HEK293T (cell line): ENCODE measurements around the gene ITGA1.
"Not testable (repeated sequence)": the region's sequence is repeated elsewhere in the genome, so short reads cannot be mapped to it uniquely, and the experiment has no call there.

Source experiments
- CTCF ChIA-PET: fragments of 350-600 bp; formaldehyde crosslinking; extraction: SDS; loops from one replicate; lab custom pipeline; 2021; ENCODE audit warnings: antibody characterized with exemption, inconsistent platforms; lab: Yijun Ruan, JAX
- POLR2A ChIA-PET: fragments of 350-600 bp; formaldehyde crosslinking; extraction: SDS; loops from one replicate; lab custom pipeline; 2020; ENCODE audit warnings: antibody characterized with exemption, inconsistent platforms; lab: Yijun Ruan, JAX
- DNase-seq: peaks from one replicate; pipeline ENCODE4 v3.0.0; 2012; ENCODE audit warnings: mixed read lengths; ENCODE audit errors: extremely low spot score
- ARNT ChIP-seq: fragments of 450-650 bp; IDR thresholded peaks from 2 replicates; pipeline ENCODE4 v1.6.1; 2017; ENCODE audit warnings: mild to moderate bottlenecking
- BHLHE40 ChIP-seq: fragments of 450-650 bp; IDR thresholded peaks from 2 replicates; pipeline ENCODE4 v1.6.1; 2016; ENCODE audit warnings: mild to moderate bottlenecking, moderate library complexity, borderline replicate concordance
- CTBP1 ChIP-seq: fragments of 450-650 bp; IDR thresholded peaks from 2 replicates; pipeline ENCODE4 v1.6.1; 2016; ENCODE audit warnings: borderline replicate concordance
- ELF4 ChIP-seq: fragments of 450-650 bp; IDR thresholded peaks from 2 replicates; pipeline ENCODE4 v1.6.1; 2017; ENCODE audit warnings: antibody characterized with exemption
- FOXA1 ChIP-seq: fragments of 450-650 bp; IDR thresholded peaks from 2 replicates; pipeline ENCODE4 v1.6.1; 2016; ENCODE audit warnings: mild to moderate bottlenecking
- FOXK2 ChIP-seq: fragments of 450-650 bp; IDR thresholded peaks from 2 replicates; pipeline ENCODE4 v1.6.1; 2016; ENCODE audit warnings: mild to moderate bottlenecking
- FOXM1 ChIP-seq: fragments of 450-650 bp; IDR thresholded peaks from 2 replicates; pipeline ENCODE4 v1.6.1; 2017; ENCODE audit warnings: mild to moderate bottlenecking, borderline replicate concordance
- HDGF ChIP-seq: fragments of 450-650 bp; IDR thresholded peaks from 2 replicates; pipeline ENCODE4 v1.6.1; 2017; ENCODE audit warnings: antibody characterized with exemption, borderline replicate concordance
- L3MBTL2 ChIP-seq: fragments of 450-650 bp; conservative IDR thresholded peaks from 2 replicates; pipeline ENCODE4 v1.6.1; 2016; ENCODE audit warnings: mild to moderate bottlenecking
- LEF1 ChIP-seq: fragments of 450-650 bp; IDR thresholded peaks from 2 replicates; pipeline ENCODE4 v1.6.1; 2017; ENCODE audit warnings: mild to moderate bottlenecking, borderline replicate concordance
- NFRKB ChIP-seq: fragments of 450-650 bp; IDR thresholded peaks from 2 replicates; pipeline ENCODE4 v1.6.1; 2016; ENCODE audit warnings: mild to moderate bottlenecking, moderate library complexity
- SP1 ChIP-seq: fragments of 450-650 bp; IDR thresholded peaks from 2 replicates; pipeline ENCODE4 v1.6.1; 2017
- SUZ12 ChIP-seq: fragments of 450-650 bp; IDR thresholded peaks from 2 replicates; pipeline ENCODE4 v1.6.1; 2016; ENCODE audit warnings: mild to moderate bottlenecking
- TARDBP ChIP-seq: fragments of 450-650 bp; IDR thresholded peaks from 2 replicates; pipeline ENCODE4 v1.6.1; 2016
- ZNF384 ChIP-seq: fragments of 450-650 bp; IDR thresholded peaks from 2 replicates; pipeline ENCODE4 v1.6.1; 2016
- TF ChIP-seq, protein P1 (sequence below): fragments of 450-650 bp; IDR thresholded peaks from 2 replicates; pipeline ENCODE4 v1.6.1; 2016

ITGA1 gene

DNA sequence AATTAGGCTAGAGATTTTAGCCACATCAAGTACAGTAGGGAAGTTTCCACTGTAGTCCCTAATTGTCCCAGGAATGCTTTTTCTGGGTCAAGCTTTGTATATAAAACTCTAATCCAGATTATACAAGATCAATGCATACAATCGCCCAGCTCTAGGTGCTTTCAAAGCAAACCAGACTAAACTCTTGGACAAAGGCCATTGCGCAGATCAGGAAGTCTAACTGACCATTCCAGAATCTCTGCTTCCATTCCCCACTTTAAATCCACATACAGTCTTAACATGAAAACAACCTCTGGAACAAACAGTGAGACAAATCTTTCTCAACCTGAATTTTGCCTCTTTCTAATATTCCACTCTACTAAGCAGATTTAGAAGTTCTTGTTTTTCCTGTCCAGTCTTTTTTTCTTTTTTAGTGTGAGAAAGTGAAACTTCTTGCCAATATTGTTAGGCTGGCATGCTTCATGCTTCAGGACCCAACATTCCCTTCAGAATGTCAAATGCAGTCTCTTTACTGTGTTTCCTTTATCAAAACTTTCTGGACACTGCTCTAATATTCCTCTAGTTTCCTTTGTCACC is 76.1 kb downstream of the ITGA1 start:
- DNase-seq = no peak
- CTCF ChIA-PET = no interaction called here
- TF ChIP-seq, protein P1, sequence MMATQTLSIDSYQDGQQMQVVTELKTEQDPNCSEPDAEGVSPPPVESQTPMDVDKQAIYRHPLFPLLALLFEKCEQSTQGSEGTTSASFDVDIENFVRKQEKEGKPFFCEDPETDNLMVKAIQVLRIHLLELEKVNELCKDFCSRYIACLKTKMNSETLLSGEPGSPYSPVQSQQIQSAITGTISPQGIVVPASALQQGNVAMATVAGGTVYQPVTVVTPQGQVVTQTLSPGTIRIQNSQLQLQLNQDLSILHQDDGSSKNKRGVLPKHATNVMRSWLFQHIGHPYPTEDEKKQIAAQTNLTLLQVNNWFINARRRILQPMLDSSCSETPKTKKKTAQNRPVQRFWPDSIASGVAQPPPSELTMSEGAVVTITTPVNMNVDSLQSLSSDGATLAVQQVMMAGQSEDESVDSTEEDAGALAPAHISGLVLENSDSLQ = no peak
- TF ChIP-seq CTBP1 = no peak
- TF ChIP-seq SUZ12 = no peak
- TF ChIP-seq BHLHE40 = no peak
- TF ChIP-seq TARDBP = no peak
- no peak for TF ChIP-seq FOXK2
- no peak for TF ChIP-seq NFRKB
- no peak for TF ChIP-seq ZNF384
- no peak for TF ChIP-seq ARNT
- no peak for TF ChIP-seq HDGF
- TF ChIP-seq SP1 = no peak
- no peak for TF ChIP-seq LEF1
- TF ChIP-seq L3MBTL2 = no peak
- no peak for TF ChIP-seq FOXA1
- TF ChIP-seq FOXM1 = no peak
- TF ChIP-seq ELF4 = no peak
- POLR2A ChIA-PET = no interaction called here

DNA sequence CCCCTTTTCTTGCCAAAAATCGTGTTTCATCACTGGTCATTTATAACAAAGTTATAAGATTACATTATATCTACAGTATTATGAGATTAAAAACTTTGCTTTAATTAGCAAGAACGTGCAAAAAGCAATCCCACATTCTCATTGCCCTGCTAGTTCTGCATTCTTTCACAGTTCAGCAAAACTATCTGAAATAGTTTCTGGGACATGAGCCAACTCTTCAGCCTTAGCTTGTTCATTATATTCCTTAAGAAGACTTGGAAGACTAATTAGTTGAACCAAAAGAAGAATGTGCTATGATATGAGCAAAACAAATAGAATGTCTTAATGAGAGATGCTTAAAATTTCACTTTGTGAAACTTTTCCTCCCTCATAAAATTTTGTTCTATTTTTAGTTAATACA is 76.7 kb downstream of the ITGA1 start:
- POLR2A ChIA-PET = no interaction called here
- TF ChIP-seq FOXA1 = no peak
- no peak for TF ChIP-seq HDGF
- TF ChIP-seq ZNF384 = no peak
- no peak for TF ChIP-seq NFRKB
- TF ChIP-seq SP1 = no peak
- no peak for TF ChIP-seq ELF4
- no peak for TF ChIP-seq FOXM1
- no peak for TF ChIP-seq FOXK2
- no peak for DNase-seq
- CTCF ChIA-PET = no interaction called here

DNA sequence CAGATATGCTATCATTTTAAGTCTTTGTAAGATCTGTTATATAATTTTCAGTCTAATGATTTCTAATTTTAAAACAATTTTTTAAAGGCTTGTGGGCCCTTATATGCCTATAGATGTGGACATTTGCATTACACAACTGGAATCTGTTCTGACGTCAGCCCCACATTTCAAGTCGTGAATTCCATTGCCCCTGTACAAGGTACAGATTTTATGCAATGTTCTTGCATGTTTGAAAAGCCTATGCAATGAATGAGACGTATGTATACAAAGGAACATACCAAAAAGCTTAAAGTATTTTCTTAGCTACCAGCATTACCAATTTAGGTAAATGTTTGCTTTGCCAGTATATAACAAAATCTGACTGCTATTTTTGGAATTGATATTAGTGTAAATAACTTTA is 77.2 kb downstream of the ITGA1 start:
- TF ChIP-seq FOXK2 (no peak), SUZ12 (no peak), FOXA1 (no peak), FOXM1 (no peak), HDGF (no peak)
- TF ChIP-seq, protein P1 = no peak
- DNase-seq = no peak
- CTCF ChIA-PET = no interaction called here
- POLR2A ChIA-PET = no interaction called here

DNA sequence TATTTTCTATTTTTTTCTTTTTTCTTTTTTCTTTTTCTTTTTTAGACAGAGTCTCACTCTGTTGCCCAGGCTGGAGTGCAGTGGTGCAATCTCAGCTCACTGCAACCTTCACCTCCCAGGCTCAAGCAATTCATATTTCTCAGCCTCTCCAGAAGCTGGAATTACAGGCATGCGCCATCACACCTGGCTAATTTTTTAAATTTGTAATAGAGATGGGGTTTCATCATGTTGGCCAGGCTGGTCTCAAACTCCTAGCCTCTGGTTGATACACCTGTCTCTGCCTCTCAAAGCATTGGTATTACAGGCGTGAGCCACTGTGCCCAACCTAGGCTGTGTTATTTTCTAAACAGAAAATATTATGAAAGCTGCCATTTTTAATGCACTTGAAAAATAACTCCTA is 78.3 kb downstream of the ITGA1 start:
- CTCF ChIA-PET, POLR2A ChIA-PET, DNase-seq: not testable (repeated sequence)

DNA sequence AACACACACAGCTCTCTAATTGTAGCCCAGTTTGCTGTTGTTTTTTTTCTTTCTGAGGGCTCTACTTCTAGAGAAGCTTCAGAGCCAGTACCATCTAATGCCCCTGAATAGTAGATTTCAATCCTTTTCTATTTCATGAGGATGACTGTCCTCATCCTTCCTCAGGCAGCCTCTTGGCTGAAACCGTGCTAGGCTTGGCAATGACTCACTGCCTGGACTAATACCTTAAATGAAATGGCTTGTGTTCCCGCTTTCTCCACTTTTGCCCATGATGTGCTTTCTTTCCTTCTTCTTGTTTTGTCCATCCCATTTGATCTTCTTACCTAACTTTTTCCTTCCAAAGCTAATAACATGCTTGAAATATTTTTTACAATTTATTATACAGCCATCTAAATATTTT is 80.1 kb downstream of the ITGA1 start:
- TF ChIP-seq BHLHE40 (no peak), SP1 (no peak), ELF4 (no peak), NFRKB (no peak), FOXM1 (no peak), FOXA1 (no peak), L3MBTL2 (no peak), TARDBP (no peak), CTBP1 (no peak), SUZ12 (no peak), FOXK2 (no peak), ZNF384 (no peak), ARNT (no peak), LEF1 (no peak), HDGF (no peak)
- TF ChIP-seq, protein P1 = no peak
- ChIA-PET CTCF (no interaction called here), POLR2A (no interaction called here)
- DNase-seq = no peak

DNA sequence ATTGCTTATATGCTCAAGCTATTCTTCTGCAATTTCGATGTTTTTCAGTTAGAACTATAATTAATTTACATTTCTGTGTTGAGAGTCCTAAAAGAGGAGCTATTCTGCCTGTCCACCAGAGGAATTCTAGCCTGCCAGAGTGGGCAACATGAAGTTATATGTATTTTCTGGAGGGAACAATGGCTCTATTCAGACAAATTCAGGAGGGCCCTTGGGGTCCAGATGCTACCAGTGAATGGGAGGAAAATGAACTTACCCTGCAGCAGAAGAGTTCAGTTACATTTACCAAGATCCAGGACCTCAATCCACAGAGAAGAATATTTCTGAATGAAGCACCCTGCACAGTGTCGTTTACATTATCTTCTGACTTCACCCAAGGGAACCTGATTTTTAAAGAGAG is 80.7 kb downstream of the ITGA1 start:
- ChIA-PET CTCF (no interaction called here), POLR2A (no interaction called here)
- TF ChIP-seq ZNF384 = no peak
- no peak for TF ChIP-seq SP1
- no peak for TF ChIP-seq FOXK2
- no peak for TF ChIP-seq ELF4
- TF ChIP-seq NFRKB = no peak
- no peak for TF ChIP-seq HDGF
- no peak for TF ChIP-seq L3MBTL2
- TF ChIP-seq ARNT = no peak
- no peak for TF ChIP-seq FOXA1
- TF ChIP-seq FOXM1 = no peak
- TF ChIP-seq TARDBP = no peak
- no peak for TF ChIP-seq LEF1
- TF ChIP-seq SUZ12 = no peak
- no peak for DNase-seq

DNA sequence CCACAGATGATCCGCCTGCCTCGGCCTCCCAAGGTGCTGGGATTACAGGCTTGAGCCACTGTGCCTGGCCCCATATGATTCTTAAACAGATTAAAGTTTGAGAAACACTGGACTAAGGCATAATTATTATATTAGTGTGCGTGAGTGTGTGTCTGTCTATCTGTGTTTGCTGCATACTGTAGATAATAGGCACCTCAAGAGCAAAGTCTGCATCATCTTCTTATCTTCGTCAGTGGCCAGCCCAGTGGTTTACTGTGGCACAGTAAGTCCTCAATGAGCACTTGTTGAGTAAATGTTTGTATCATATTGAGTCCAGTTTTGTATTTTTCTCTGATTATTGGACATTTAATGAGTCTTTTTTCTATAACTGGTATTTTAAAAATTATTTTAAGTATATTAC is 81.7 kb downstream of the ITGA1 start:
- CTCF ChIA-PET = no interaction called here
- TF ChIP-seq, protein P1 = no peak
- TF ChIP-seq FOXK2 = no peak
- no peak for TF ChIP-seq ZNF384
- TF ChIP-seq TARDBP = no peak
- no peak for TF ChIP-seq SUZ12
- TF ChIP-seq NFRKB = no peak
- TF ChIP-seq CTBP1 = no peak
- TF ChIP-seq LEF1 = no peak
- POLR2A ChIA-PET = no interaction called here
- no peak for DNase-seq
